Thyroid gland (tissue), 4 donors: ENCODE results near the gene ARPC4. TPM values are rescaled to one million over a fixed set of nuclear protein-coding genes. Genes with fewer than 3 reads are reported as not detected.
A peak's percentile ranks its signal among the peaks of the same experiment; 100 is the strongest.

ENCODE experiments used
- DNase-seq, 2 donors: peaks; one replicate each; pipeline ENCODE4 v3.0.0-alpha.2; 2019
- H3K27ac ChIP-seq, 3 donors: fragments of 200-600 bp; sonication (generic); 1 replicate in 2 of 3; 2 replicates in 1 of 3; pipeline ENCODE4 v1.5.1; 2016 to 2019; ENCODE audit warnings: mild to moderate bottlenecking in 1 of 3, moderate library complexity in 1 of 3
- H3K27me3 ChIP-seq: fragments of 200-600 bp; sonication (generic); one replicate; pipeline ENCODE4 v1.5.1; 2019
- H3K36me3 ChIP-seq, 2 donors: fragments of 200-600 bp; sonication (generic); one replicate each; pipeline ENCODE4 v1.5.1; 2016 to 2019
- H3K4me1 ChIP-seq, 2 donors: fragments of 200-600 bp; sonication (generic); one replicate each; pipeline ENCODE4 v1.5.1; 2017 to 2019
- H3K4me3 ChIP-seq, 3 donors: fragments of 200-600 bp; sonication (generic); replicated peaks in 1 of 3; 1 replicate in 2 of 3; 2 replicates in 1 of 3; pipeline ENCODE4 v1.5.1; 2016; ENCODE audit warnings: mild to moderate bottlenecking in 1 of 3
- H3K9me3 ChIP-seq: fragments of 200-600 bp; sonication (generic); one replicate; pipeline ENCODE4 v1.5.1; 2017
- CTCF ChIP-seq, 6 experiments: fragments of 200-600 bp in 3 of 6; fragments of 450-650 bp in 3 of 6; sonication (generic) in 3 of 6; IDR thresholded peaks; one replicate each; pipeline ENCODE4 v1.5.1; 2016 to 2019; ENCODE audit warnings: antibody characterized with exemption in 6 of 6, mild to moderate bottlenecking in 2 of 6, inconsistent platforms in 1 of 6, moderate library complexity in 1 of 6
- POLR2A ChIP-seq, 2 donors: fragments of 450-650 bp; IDR thresholded peaks; one replicate each; pipeline ENCODE4 v1.6.1; 2017; ENCODE audit warnings: antibody characterized with exemption in 2 of 2, mild to moderate bottlenecking in 2 of 2, moderate library complexity in 1 of 2
- WGBS, 2 donors: methylation state at CpG; one replicate each; pipeline ENCODE4 v1.1.5; 2017; 5-methylcytosine and 5-hydroxymethylcytosine counted together
- intact Hi-C: fragments of 100-400 bp; cut with DNase I; formaldehyde crosslinking; loops from one replicate; pipeline ENCODE4 v1.15.1; 2023
- total RNA-seq, 4 donors: library from RNA; depleted of rRNA; stranded (reverse); fragments of >200 nt; gene quantifications; one replicate each; pipeline ENCODE4 v1.2.3, GENCODE V29; 2016

ARPC4 gene
- total RNA-seq, 4 donors from 2014 or later, result 155 to 232 (median 187) TPM

GRCh38 chr3:9809615-9810432, 16.9 kb downstream of the ARPC4 start, which contains the start of gene TTLL3:
Gene TTLL3, plus strand, starts transcription at chr3:9810262. Its CDS starts 400 bp downstream, at chr3:9810662.
- 5 to 6% methylated on average over 9 to 10 of the region's 76 CpGs for WGBS, 2 donors
- intact Hi-C loops, result no loop called here
- Histone ChIP-seq H3K27ac (peak within 1 kb of the TSS; percentile 76 to 96 (median 88)), H3K4me3 (peak within 1 kb of the TSS; percentile 39 to 68 (median 65)), H3K4me1 (peaks cover 0 to 16% of the 10 kb centered on the region in 2 donors), H3K36me3 (peaks cover 21 to 22% of the 10 kb centered on the region in 2 donors), H3K9me3 (no peaks in the 10 kb centered on the region), H3K27me3 (no peaks in the 10 kb centered on the region)
- peak in 1 of 6 experiments; percentile 5 for TF ChIP-seq CTCF (IDR thresholded peaks at IDR 0.05)
- peak in 1 of 2 donors; percentile 72 for TF ChIP-seq POLR2A (IDR thresholded peaks at IDR 0.05)
- peak; percentile 78 to 82 for DNase-seq

DNA sequence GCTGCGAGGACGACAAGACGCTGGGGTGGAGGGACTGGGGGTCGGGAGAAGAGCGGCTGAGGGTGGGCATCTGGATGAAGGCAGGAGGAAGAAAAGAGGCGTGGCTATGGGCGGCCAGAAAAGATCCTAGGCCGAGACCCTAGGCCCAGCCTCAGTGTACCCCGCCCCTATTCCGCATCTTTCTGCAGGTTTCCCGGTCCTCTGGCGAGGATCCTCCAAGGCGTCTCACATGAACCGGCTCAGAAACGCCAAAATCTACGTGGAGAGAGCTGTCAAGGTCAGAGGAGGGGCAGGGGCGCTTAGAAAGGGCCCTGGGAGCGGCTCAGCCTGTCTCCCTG, 17.5 kb downstream of the ARPC4 start:
- H3K27me3 ChIP-seq, result no peaks in the 10 kb centered on the region
- H3K36me3 ChIP-seq, result peaks cover 15 to 16% of the 10 kb centered on the region in 2 donors
- no peaks in the 10 kb centered on the region for H3K9me3 ChIP-seq
- peak overlapping the region; percentile 39 to 68 (median 65) for H3K4me3 ChIP-seq
- TF ChIP-seq POLR2A (IDR thresholded peaks at IDR 0.05) (no peak), CTCF (IDR thresholded peaks at IDR 0.05) (no peak)
- 7 to 8% methylated on average over 17 to 18 of the region's 18 CpGs for WGBS, 2 donors
- peak overlapping the region; percentile 76 to 96 (median 88) for H3K27ac ChIP-seq
- intact Hi-C loops, result no loop called here
- peaks cover 0 to 16% of the 10 kb centered on the region in 2 donors for H3K4me1 ChIP-seq
- DNase-seq, result peak in 1 of 2 donors; percentile 8

DNA sequence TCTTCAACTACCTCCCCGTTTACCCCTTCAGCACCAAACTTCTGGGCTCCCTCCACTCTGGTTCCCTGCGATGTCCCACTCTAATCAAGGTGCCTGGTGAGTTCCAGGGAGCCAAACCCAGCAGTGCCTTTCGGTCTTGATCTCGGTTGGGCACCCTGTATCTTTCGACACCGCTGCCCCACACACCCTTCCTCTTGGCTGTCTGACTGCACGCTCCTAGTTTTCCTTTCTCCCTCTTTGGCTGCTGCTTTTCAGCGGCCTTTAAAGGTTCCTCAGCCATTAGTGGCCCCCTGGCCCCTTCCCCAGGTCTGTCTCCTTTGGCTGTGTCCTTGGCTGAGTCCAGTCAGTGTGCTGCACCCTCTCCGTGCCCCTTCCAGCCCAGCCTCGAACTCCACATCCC, 18.0 kb downstream of the ARPC4 start:
- no peak for TF ChIP-seq POLR2A (IDR thresholded peaks at IDR 0.05)
- no peak for TF ChIP-seq CTCF (IDR thresholded peaks at IDR 0.05)
- WGBS, 2 donors, result 57 to 74% methylated on average over 10 of the region's 10 CpGs
- H3K9me3 ChIP-seq, result no peaks in the 10 kb centered on the region
- no peaks in the 10 kb centered on the region for H3K27me3 ChIP-seq
- peak overlapping the region in 2 of 3 donors; percentile 76 to 96 for H3K27ac ChIP-seq
- peaks cover 0 to 16% of the 10 kb centered on the region in 2 donors for H3K4me1 ChIP-seq
- H3K4me3 ChIP-seq, result peak overlapping the region in 1 of 3 donors; percentile 65
- peak in 1 of 2 donors; percentile 10 for DNase-seq
- intact Hi-C loops, result no loop called here
- peaks cover 11 to 12% of the 10 kb centered on the region in 2 donors for H3K36me3 ChIP-seq

DNA sequence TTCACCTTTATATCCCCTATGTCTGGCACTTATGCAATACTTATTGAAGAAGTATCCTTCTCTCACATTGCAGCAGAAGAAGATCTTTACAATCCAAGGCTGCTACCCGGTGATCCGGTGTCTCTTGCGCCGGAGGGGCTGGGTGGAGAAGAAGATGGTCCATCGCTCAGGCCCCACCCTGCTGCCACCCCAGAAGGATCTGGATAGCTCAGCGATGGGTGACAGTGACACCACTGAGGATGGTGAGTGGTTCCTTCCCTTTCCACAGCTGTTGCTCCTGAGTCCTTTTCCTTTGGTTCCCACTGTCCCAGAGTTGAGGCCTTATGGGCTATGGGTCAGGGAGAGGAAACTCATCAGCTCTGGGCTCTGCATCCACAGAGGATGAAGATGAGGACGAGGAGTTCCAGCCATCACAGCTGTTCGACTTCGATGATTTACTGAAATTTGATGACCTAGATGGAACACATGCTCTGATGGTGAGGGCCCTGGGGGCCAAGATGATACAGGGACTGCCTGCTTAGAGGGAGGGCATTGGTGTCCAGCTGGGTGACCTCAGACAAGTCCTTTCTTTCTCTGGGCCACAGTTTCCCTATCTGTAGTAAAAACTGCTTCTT, 20.1 kb downstream of the ARPC4 start:
- TF ChIP-seq CTCF (IDR thresholded peaks at IDR 0.05), result no peak
- TF ChIP-seq POLR2A (IDR thresholded peaks at IDR 0.05), result no peak
- intact Hi-C loops, result no loop called here
- Histone ChIP-seq H3K27me3 (no peaks in the 10 kb centered on the region), H3K9me3 (no peaks in the 10 kb centered on the region), H3K27ac (no peak overlapping the region), H3K4me1 (peaks cover 0 to 16% of the 10 kb centered on the region in 2 donors), H3K4me3 (no peak overlapping the region), H3K36me3 (no peaks in the 10 kb centered on the region)
- 93 to 95% methylated on average over 9 of the region's 9 CpGs for WGBS, 2 donors
- DNase-seq, result no peak

DNA sequence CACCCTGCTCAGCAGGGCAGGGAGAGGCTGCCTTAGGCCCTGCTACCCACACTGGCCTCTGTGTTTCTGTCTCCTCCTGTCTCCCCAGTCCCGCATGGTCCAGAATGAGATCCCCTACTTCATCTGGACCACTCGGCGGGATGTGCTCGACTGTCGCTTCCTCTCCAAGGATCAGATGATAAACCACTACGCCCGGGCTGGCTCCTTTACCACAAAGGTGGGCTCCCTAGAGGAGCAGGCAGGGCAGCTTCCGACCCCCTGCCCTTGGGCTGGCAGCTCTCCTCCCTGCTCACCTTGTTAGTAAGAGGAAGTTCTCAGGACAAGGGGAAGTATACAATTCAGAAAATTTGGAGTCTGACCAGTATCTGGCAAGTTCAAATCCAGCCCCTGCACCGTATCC, 23.1 kb downstream of the ARPC4 start:
- intact Hi-C loops, result no loop called here
- Histone ChIP-seq H3K27ac (no peak overlapping the region), H3K9me3 (no peaks in the 10 kb centered on the region), H3K4me1 (peaks cover 0 to 2% of the 10 kb centered on the region in 2 donors), H3K27me3 (no peaks in the 10 kb centered on the region), H3K4me3 (no peak overlapping the region), H3K36me3 (no peaks in the 10 kb centered on the region)
- no peak for TF ChIP-seq CTCF (IDR thresholded peaks at IDR 0.05)
- no peak for TF ChIP-seq POLR2A (IDR thresholded peaks at IDR 0.05)
- WGBS, 2 donors, result 86 to 96% methylated on average over 7 to 8 of the region's 9 CpGs
- no peak for DNase-seq
